ENCODE results near the gene VWA3A. TPM values are rescaled to one million over a fixed set of nuclear protein-coding genes. Genes with fewer than 3 reads are reported as not detected.
A peak's percentile ranks its signal among the peaks of the same experiment; 100 is the strongest.
"Not testable (repeated sequence)": the region's sequence is repeated elsewhere in the genome, so short reads cannot be mapped to it uniquely, and the experiment has no call there.

The VWA3A gene
- polyA plus RNA-seq, 10 donors: 0.04 to 0.59 (median 0.19) TPM; not detected in 1

- no peak for DNase-seq
These were observed 91.0 kb downstream of the VWA3A start for GRCh38 chr16:22183335-22183734.

- DNase-seq: no peak
These were observed 91.7 kb downstream of the VWA3A start for GRCh38 chr16:22183901-22184614.

- DNase-seq: no peak
These were observed 92.3 kb downstream of the VWA3A start for GRCh38 chr16:22184615-22184968.

GRCh38 chr16:22186517-22186916 is 94.2 kb downstream of the VWA3A start:
- DNase-seq: no peak

DNA sequence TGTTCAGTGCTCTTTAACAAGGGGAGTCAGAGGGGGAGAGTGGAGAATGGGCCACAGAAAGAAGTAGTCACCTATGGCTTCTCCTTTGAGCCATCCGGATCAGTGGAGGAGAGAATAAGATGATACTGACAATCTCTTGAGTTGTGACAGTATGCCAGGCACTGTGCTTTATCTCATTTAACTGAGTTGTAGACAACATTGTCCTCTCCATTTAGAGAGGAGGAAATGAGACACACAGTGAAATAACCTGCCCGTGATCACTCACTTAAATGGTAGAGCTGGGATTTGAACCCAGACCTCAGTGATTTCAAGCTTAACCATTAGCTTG is 95.9 kb downstream of the VWA3A start:
- DNase-seq: no peak

DNA sequence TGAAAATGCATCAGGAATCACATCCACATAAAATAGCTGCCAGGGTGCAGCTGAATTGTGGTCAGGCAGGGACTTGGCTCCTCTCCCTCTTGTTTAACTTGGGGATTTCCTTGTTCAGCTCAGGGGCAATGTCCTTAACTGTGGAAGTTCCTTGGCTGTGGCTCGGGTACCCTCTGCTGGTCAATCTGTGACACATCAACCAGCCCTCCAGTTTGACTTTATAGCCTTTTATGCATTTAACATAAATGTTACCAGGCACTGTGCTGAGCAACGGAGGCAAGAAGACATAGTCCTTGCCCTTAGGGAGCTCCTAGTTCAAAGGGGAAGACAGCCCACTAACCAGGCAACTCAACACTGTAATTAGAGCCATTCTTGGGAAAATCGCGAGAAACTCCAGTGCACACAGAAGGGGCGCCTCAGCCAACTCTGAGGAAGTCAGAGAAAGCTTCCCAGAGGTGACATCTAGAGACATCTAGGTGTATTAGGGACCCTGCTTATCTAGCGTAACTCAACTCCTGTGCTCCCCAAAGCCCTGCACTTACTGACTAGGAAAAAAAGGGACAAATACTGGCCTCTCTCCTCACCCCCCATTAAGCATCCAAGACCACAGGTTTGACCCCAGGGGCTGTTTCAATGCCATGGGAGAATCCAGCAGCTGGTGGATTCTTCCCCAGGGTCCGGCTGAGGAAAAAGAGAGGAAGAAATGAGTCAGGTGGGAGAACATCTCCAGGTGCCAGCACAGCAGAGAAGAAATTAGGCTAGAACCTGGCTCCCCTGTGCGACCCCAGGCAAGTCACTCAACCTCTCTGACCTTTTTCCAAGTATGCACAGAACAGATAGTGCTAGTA is 96.5 kb downstream of the VWA3A start:
- peak; percentile 74 to 88 (median 77) for DNase-seq

- peak in 2 of 3 donors; percentile 58 to 80 for DNase-seq
These were observed 97.2 kb downstream of the VWA3A start for GRCh38 chr16:22189473-22190080.

GRCh38 chr16:22190081-22190775 is 97.9 kb downstream of the VWA3A start:
- DNase-seq: peak in 2 of 3 donors; percentile 99 to 100

DNA sequence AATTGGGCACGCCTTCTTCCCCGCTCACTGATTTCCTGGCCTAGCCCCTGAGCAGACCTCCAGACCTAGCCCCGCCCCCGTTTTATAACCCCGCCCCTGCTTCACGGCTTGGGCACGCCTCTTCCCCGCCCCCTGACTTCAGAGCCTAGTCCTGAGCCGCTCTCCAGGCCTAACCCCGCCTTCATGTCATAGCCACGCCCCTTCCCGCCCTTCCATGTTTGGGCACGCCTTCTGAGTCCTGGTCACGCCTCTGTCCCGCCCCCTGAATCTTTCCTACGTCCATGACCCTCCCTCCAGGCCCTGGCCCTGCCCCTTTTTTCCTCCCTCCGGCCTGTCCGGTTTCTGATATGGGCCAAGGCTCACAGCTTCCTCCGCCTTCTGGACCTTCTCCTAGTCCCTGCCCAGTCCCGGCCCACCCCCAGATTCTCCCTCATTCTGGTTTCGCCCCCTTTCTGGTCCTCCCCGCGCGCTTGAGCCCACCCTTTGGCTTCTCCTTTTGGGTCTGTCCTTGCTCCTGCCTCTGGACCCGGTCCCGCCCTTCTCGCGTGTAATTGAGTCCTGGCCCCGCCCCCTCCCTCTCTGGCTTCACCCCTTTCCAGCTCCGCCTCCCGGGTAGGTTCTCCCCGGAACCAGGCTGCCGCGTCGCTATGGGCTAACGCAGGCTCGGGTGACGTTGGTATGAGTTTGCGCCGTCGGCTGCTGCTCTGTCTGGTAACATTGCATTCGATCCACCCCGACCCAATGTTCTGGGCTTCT is 98.6 kb downstream of the VWA3A start:
- DNase-seq: peak; percentile 99 to 100 (median 100)

- no peak for DNase-seq
These were observed 99.4 kb downstream of the VWA3A start for GRCh38 chr16:22191532-22192260.

GRCh38 chr16:22192261-22193062 is 100.1 kb downstream of the VWA3A start:
- DNase-seq: peak; percentile 84 to 93 (median 89)

DNA sequence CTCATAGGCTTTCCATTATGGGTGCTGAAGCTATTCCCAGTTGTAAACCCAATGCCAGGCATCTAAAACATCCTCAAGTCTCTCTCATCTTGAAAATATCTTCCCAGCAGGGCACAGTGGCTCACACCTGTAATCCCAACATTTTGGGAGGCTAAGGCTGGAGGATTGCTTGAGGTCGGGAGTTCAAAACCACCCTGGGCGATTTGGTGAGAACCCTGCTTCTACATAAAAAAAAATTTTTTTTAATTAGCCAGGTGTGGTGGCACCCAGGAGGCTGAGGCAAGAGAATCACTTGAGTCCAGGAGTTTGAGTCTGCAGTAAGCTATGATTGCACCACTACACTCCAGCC is 100.7 kb downstream of the VWA3A start:
- no peak for DNase-seq

DNA sequence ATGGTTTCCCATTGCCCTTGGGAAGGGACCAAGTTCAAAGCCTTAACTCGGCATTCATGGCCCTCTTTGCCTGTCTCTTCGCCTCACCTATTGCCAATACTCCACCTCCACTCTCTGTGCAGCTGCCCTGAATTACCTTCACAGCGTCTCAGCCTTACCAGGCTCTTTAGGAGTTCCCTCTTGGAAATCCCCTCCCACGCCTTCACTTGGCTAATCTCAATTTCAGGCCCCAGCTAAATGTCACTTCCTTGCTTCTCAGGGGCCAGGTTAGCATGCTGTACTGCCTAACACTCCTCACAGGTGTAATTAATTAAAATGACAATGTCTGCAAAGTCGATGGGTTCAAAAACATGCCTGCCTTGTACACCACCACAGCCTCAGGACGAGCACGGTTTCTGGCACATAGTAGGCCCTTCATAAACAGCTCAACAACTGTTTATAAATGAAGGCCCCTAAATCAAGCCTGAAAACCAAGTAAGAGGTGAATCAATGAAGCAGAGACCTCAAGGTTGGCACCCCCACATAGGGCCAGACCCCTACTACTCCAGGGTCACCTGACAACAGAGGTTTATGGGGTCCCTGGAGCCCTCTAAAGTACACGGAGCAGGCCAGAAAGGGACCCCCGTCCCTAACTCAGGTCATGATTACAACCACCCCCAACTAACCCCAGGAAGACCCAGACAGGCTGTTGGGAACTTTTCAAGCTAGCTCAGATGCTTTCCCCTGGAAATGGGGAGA is 102.5 kb downstream of the VWA3A start:
- peak in 1 of 3 donors; percentile 27 for DNase-seq

GRCh38 chr16:22195445-22195694 is 103.0 kb downstream of the VWA3A start:
- no peak for DNase-seq

- peak; percentile 92 to 97 (median 96) for DNase-seq
These were observed 103.6 kb downstream of the VWA3A start for GRCh38 chr16:22195695-22196558.

- not testable (repeated sequence) for DNase-seq
These were observed 104.3 kb downstream of the VWA3A start for GRCh38 chr16:22196559-22197168.

DNA sequence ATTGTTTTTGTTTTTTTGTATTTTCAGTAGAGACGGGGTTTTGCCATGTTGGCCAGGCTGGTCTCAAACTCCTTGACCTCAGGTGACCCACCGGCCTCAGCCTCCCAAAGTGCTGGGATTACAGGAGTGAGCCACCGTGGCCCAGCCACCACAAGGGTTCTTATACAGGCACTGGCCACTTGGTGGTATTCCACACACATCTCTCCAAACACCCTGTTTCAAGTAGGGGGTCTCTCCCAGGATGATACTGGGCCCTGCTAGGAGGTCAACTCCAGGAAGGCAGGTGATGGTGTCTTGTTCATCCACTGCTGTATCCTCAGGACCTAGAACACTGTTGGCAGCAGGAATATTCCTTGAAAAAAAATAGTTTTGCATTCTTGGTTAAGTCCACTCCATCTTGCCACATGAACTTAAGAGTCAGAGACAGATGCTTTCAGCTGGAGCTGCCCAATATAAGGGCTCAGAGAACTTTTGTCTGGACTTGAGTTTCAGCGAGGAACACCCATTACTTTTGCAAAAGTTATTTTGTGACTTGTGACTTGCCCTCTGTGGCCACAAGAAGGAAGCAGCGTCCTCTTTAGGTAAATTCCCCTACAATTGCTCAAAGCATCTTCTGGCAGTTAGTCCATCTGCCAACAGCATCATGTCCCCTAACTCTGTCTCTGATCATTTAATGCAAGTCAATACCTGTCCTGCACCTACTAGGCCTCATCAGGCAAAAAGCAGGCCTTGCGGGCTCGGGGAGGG is 106.4 kb downstream of the VWA3A start:
- DNase-seq: no peak

Data from muscle of back (tissue), 11 donors.